Measurements from ENCODE around the gene ABCA3. TPM values are rescaled to one million over a fixed set of nuclear protein-coding genes. Genes with fewer than 3 reads are reported as not detected.

The ABCA3 gene
- total and polyA plus RNA-seq, 2 donors from 2014 or later = 5.5 to 35.5 TPM

GRCh38 chr16:2350500-2350899, 10.0 kb upstream of the ABCA3 start:
- no peak for TF ChIP-seq CTCF (IDR thresholded peaks at IDR 0.05; ENCODE audit: borderline replicate concordance, extremely low read depth, insufficient read depth)

DNA sequence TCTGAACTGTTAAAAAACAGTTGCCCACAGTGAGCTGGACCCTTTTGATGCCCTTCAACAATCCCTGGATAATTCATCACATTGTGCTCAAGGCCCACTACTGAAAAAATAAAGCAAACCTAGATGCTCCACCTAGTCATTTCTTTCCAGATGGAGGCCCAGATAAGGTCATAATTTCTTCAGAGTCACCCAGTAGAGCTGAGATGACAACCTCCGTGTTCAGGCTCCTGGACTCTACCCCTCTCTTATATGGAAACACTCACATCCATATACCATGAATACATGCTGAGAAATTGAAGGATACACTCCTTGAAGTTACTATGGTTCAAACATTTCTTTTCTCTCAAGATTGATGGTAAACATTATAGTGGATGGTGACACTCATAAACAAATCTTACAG, 2.7 kb upstream of the ABCA3 start:
- Histone ChIP-seq H3K4me1 (ENCODE audit: control insufficient read depth in 2 of 3, insufficient read depth in 2 of 3, low read depth in 1 of 3, low read length in 3 of 3) (peaks cover 0 to 8% (median 4%) of the 10 kb centered on the region in 3 donors), H3K27ac (ENCODE audit: low read depth in 2 of 2, low read length in 2 of 2) (no peak overlapping the region), H3K9me3 (ENCODE audit: control insufficient read depth in 2 of 3, insufficient read depth in 1 of 3, low read length in 3 of 3) (no peaks in the 10 kb centered on the region), H3K4me3 (ENCODE audit: low read length in 3 of 3) (no peak overlapping the region), H3K9ac (ENCODE audit: low read length in 3 of 3) (no peak overlapping the region), H3K36me3 (ENCODE audit: control insufficient read depth in 2 of 3, insufficient read depth in 3 of 3, low read length in 3 of 3) (no peaks in the 10 kb centered on the region), H3K27me3 (ENCODE audit: control insufficient read depth, insufficient read depth, low read length) (peaks cover 9% of the 10 kb centered on the region)
- intact Hi-C loops (cut with DNase I) = no loop called here
- DNase-seq = no peak
- TF ChIP-seq CTCF (IDR thresholded peaks at IDR 0.05; ENCODE audit: borderline replicate concordance, extremely low read depth, insufficient read depth) = no peak
- no peak for FAIRE-seq

More at GRCh38 chr16:2350500-2350899, 10.0 kb upstream of the ABCA3 start:
- intact Hi-C loops (cut with DNase I) = no loop called here
- FAIRE-seq (no peak), DNase-seq (no peak)
- H3K4me3 ChIP-seq (ENCODE audit: low read length in 3 of 3) = no peak overlapping the region
- H3K4me1 ChIP-seq (ENCODE audit: control insufficient read depth in 2 of 3, insufficient read depth in 2 of 3, low read depth in 1 of 3, low read length in 3 of 3) = no peaks in the 10 kb centered on the region
- H3K27me3 ChIP-seq (ENCODE audit: control insufficient read depth, insufficient read depth, low read length) = no peaks in the 10 kb centered on the region
- H3K9me3 ChIP-seq (ENCODE audit: control insufficient read depth in 2 of 3, insufficient read depth in 1 of 3, low read length in 3 of 3) = no peaks in the 10 kb centered on the region
- no peak overlapping the region for H3K9ac ChIP-seq (ENCODE audit: low read length in 3 of 3)
- H3K27ac ChIP-seq (ENCODE audit: low read depth in 2 of 2, low read length in 2 of 2) = no peak overlapping the region
- no peaks in the 10 kb centered on the region for H3K36me3 ChIP-seq (ENCODE audit: control insufficient read depth in 2 of 3, insufficient read depth in 3 of 3, low read length in 3 of 3)

DNA sequence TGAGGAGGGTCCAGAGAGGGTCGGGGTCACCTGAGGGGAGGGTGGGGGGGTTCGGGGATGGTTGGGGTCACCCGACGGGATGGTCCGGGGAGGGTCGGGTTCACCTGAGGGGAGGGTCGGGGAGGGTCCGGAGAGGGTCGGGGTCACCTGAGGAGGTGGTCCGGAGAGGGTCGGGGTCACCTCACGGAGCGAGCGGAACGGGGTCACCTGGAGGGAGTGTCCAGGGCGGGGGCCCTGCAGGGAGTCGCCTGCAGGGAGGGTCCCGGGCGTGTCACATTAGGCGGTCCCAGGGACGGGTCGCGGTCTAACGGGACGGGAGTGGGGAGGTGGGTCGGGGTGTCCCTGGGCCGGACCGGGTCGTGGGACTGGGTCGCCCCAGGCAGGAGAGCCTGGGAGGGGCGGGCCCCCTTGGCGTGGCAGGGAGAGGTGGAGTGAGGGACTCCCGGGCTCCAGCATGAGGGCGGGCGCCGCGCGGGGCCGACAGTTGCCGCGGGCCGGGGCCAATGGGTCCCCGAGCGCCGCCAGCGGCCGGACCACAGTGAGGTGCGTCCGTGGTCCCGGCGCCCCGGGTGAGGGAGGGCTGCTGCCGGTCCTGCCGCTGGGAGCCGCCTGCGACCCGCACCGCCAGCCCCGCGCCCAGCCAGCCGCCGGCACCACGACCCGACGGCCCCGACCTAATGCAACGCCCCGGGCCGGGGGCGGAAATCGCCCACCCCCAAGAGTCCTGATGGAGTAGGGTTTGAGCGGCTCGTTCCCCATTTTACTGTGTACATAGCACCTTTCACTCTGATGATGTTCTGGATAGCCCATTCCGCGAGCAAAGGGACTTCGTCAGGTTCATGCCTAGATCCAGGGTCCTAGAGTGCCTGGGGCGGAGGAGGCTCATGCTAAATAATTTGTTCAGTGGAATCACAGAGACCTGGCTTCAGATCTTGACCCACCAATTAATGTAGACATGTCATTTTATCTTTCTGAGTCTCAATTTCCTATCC, 1.2 kb upstream of the ABCA3 start:
- no peak overlapping the region for H3K27ac ChIP-seq (ENCODE audit: low read depth in 2 of 2, low read length in 2 of 2)

More for the DNA sequence above, 1.2 kb upstream of the ABCA3 start:
- TF ChIP-seq CTCF (IDR thresholded peaks at IDR 0.05; ENCODE audit: borderline replicate concordance, extremely low read depth, insufficient read depth) = no peak
- Histone ChIP-seq H3K9ac (ENCODE audit: low read length in 3 of 3) (no peak overlapping the region), H3K4me3 (ENCODE audit: low read length in 3 of 3) (no peak overlapping the region), H3K36me3 (ENCODE audit: control insufficient read depth in 2 of 3, insufficient read depth in 3 of 3, low read length in 3 of 3) (no peaks in the 10 kb centered on the region), H3K9me3 (ENCODE audit: control insufficient read depth in 2 of 3, insufficient read depth in 1 of 3, low read length in 3 of 3) (no peaks in the 10 kb centered on the region), H3K27me3 (ENCODE audit: control insufficient read depth, insufficient read depth, low read length) (peaks cover 12% of the 10 kb centered on the region), H3K4me1 (ENCODE audit: control insufficient read depth in 2 of 3, insufficient read depth in 2 of 3, low read depth in 1 of 3, low read length in 3 of 3) (peaks cover 0 to 8% (median 4%) of the 10 kb centered on the region in 3 donors)
- intact Hi-C loops (cut with DNase I) = no loop called here
- FAIRE-seq (no peak), DNase-seq (peak in 2 of 5 donors; percentile 85 to 88)
